CD4-positive, alpha-beta T cell (primary cell): ENCODE measurements around the gene PLEKHH2. TPM values are rescaled to one million over a fixed set of nuclear protein-coding genes. Genes with fewer than 3 reads are reported as not detected.

Experiments used
- ATAC-seq: fragments of 200-7000 bp; cut with Tn5 transposase; one replicate; pipeline ENCODE4 v1.10.0; 2022; ENCODE audit warnings: mild to moderate bottlenecking; ENCODE audit not compliant: poor library complexity
- CTCF ChIA-PET: fragments of 350-600 bp; sonication (Branson Sonifier 250); formaldehyde crosslinking; loops from one replicate; lab custom pipeline; 2021; ENCODE audit warnings: antibody characterized with exemption, inconsistent platforms; lab: Charles Lee
- POLR2A ChIA-PET: fragments of 350-600 bp; sonication (Branson Sonifier 250); formaldehyde crosslinking; loops from one replicate; lab custom pipeline; 2021; ENCODE audit warnings: antibody characterized with exemption, inconsistent platforms; lab: Charles Lee
- DNase-seq, 14 experiments: peaks; one replicate each; pipeline ENCODE4 v3.0.0-alpha.2; 2013 to 2020; ENCODE audit warnings: mixed read lengths in 2 of 14
- H3K27ac ChIP-seq, 2 donors: one replicate each; pipeline versions ENCODE4 v1.5.1 to v1.7.0; 2013; ENCODE audit warnings: low read length in 2 of 2, low read depth in 1 of 2, mild to moderate bottlenecking in 1 of 2
- H3K27me3 ChIP-seq, 2 experiments: 1 replicate in 1 of 2; 2 replicates in 1 of 2; pipeline versions ENCODE4 v1.6.1 to v1.7.0; 2013; ENCODE audit warnings: low read length in 2 of 2, control low read depth in 1 of 2, mild to moderate bottlenecking in 1 of 2, moderate library complexity in 1 of 2; ENCODE audit not compliant: insufficient read depth in 2 of 2, control insufficient read depth in 1 of 2
- H3K36me3 ChIP-seq: one replicate; pipeline ENCODE4 v1.6.1; 2013; ENCODE audit warnings: low read length, control low read depth; ENCODE audit not compliant: insufficient read depth
- H3K4me1 ChIP-seq: one replicate; pipeline ENCODE4 v1.6.1; 2013; ENCODE audit warnings: low read length, control low read depth; ENCODE audit not compliant: insufficient read depth
- H3K4me3 ChIP-seq: one replicate; pipeline ENCODE4 v1.5.1; 2013; ENCODE audit warnings: mild to moderate bottlenecking, low read length, moderate library complexity
- H3K9me3 ChIP-seq, 2 experiments: 1 replicate in 1 of 2; 2 replicates in 1 of 2; pipeline versions ENCODE4 v1.6.1 to v1.7.0; 2013; ENCODE audit warnings: low read length in 2 of 2, mild to moderate bottlenecking in 2 of 2, control low read depth in 1 of 2, moderate library complexity in 1 of 2; ENCODE audit not compliant: control insufficient read depth in 1 of 2, insufficient read depth in 1 of 2
- H3K27ac Mint-ChIP-seq: one replicate; pipeline ENCODE4 v1.8.0; 2020; ENCODE audit warnings: mixed read lengths
- H3K27me3 Mint-ChIP-seq: one replicate; pipeline ENCODE4 v1.8.0; 2021; ENCODE audit warnings: mixed read lengths
- H3K36me3 Mint-ChIP-seq: one replicate; pipeline ENCODE4 v1.8.0; 2021; ENCODE audit warnings: low read depth, mixed read lengths
- H3K4me1 Mint-ChIP-seq: one replicate; pipeline ENCODE4 v1.8.0; 2021; ENCODE audit warnings: low read depth, mixed read lengths
- H3K4me3 Mint-ChIP-seq: one replicate; pipeline ENCODE4 v1.8.0; 2020; ENCODE audit warnings: mild to moderate bottlenecking, mixed read lengths
- H3K9me3 Mint-ChIP-seq: one replicate; pipeline ENCODE4 v1.8.0; 2020; ENCODE audit warnings: mixed read lengths
- CTCF ChIP-seq: fragments of 200-600 bp; IDR thresholded peaks from one replicate; pipeline ENCODE4 v1.8.0; 2022; ENCODE audit warnings: antibody characterized with exemption, mild to moderate bottlenecking
- intact Hi-C, 2 experiments: fragments of 100-400 bp; cut with DNase I in 1 of 2; cut with micrococcal nuclease in 1 of 2; formaldehyde crosslinking; loops; one replicate each; pipeline versions ENCODE4 v1.15.1 to v1.9.0; 2023 to 2025; cut with DNase I, micrococcal nuclease
- total RNA-seq, 174 experiments: library from RNA in 2 of 174; stranded (reverse) in 2 of 174; gene quantifications; one replicate each; pipeline ENCODE4 v1.2.3 and lab custom pipeline; 2021 to 2026

Gene PLEKHH2
- total RNA-seq, 2 experiments from 2014 or later, result 1.6 to 2.7 TPM

GRCh38 chr2:43708178-43708577 is 71.1 kb downstream of the PLEKHH2 start:
- no peaks in the 10 kb centered on the region for H3K4me1 Mint-ChIP-seq
- CTCF ChIA-PET, result no interaction called here
- H3K27ac Mint-ChIP-seq, result no peak overlapping the region

GRCh38 chr2:43708891-43709290 is 71.8 kb downstream of the PLEKHH2 start:
- intact Hi-C loops, result no loop called here
- TF ChIP-seq CTCF, result no peak
- ATAC-seq (no peak), DNase-seq (no peak)
- no peaks in the 10 kb centered on the region for H3K36me3 Mint-ChIP-seq
- H3K27me3 Mint-ChIP-seq, result peaks cover 22% of the 10 kb centered on the region
- H3K27ac Mint-ChIP-seq, result no peak overlapping the region
- H3K27me3 ChIP-seq, result peaks cover 0 to 5% of the 10 kb centered on the region in 2 experiments
- H3K4me1 ChIP-seq, result no peaks in the 10 kb centered on the region
- no peak overlapping the region for H3K4me3 ChIP-seq
- ChIA-PET CTCF (no interaction called here), POLR2A (no interaction called here)
- no peaks in the 10 kb centered on the region for H3K9me3 Mint-ChIP-seq
- no peak overlapping the region for H3K27ac ChIP-seq
- H3K9me3 ChIP-seq, result no peaks in the 10 kb centered on the region
- H3K4me3 Mint-ChIP-seq, result no peak overlapping the region
- H3K36me3 ChIP-seq, result no peaks in the 10 kb centered on the region
- H3K4me1 Mint-ChIP-seq, result no peaks in the 10 kb centered on the region

More at GRCh38 chr2:43708178-43708577, 71.1 kb downstream of the PLEKHH2 start:
- peaks cover 0 to 5% of the 10 kb centered on the region in 2 experiments for H3K27me3 ChIP-seq
- ATAC-seq (no peak), DNase-seq (no peak)
- H3K36me3 Mint-ChIP-seq, result no peaks in the 10 kb centered on the region
- no peaks in the 10 kb centered on the region for H3K36me3 ChIP-seq
- no peak overlapping the region for H3K27ac ChIP-seq
- H3K4me3 ChIP-seq, result no peak overlapping the region
- H3K27me3 Mint-ChIP-seq, result peaks cover 24% of the 10 kb centered on the region
- POLR2A ChIA-PET, result no interaction called here
- no peak overlapping the region for H3K4me3 Mint-ChIP-seq
- H3K9me3 Mint-ChIP-seq, result no peaks in the 10 kb centered on the region
- no peaks in the 10 kb centered on the region for H3K9me3 ChIP-seq
- H3K4me1 ChIP-seq, result no peaks in the 10 kb centered on the region
- TF ChIP-seq CTCF, result no peak
- intact Hi-C loops, result no loop called here

GRCh38 chr2:43710866-43711265 is 73.8 kb downstream of the PLEKHH2 start:
- no peak overlapping the region for H3K27ac Mint-ChIP-seq
- no peak for TF ChIP-seq CTCF
- Histone ChIP-seq H3K9me3 (no peaks in the 10 kb centered on the region), H3K36me3 (no peaks in the 10 kb centered on the region), H3K4me3 (no peak overlapping the region), H3K27ac (no peak overlapping the region), H3K4me1 (no peaks in the 10 kb centered on the region), H3K27me3 (peaks cover 0 to 5% of the 10 kb centered on the region in 2 experiments)
- no peak for ATAC-seq
- H3K9me3 Mint-ChIP-seq, result no peaks in the 10 kb centered on the region
- ChIA-PET CTCF (no interaction called here), POLR2A (no interaction called here)
- no peak overlapping the region for H3K4me3 Mint-ChIP-seq
- H3K27me3 Mint-ChIP-seq, result peaks cover 24% of the 10 kb centered on the region
- intact Hi-C loops, result no loop called here
- H3K4me1 Mint-ChIP-seq, result no peaks in the 10 kb centered on the region
- no peaks in the 10 kb centered on the region for H3K36me3 Mint-ChIP-seq
- DNase-seq, result no peak
